A549 (cell line): ENCODE data around the gene STK16. TPM values are rescaled to one million over a fixed set of nuclear protein-coding genes. Genes with fewer than 3 reads are reported as not detected.

Source experiments
- ATAC-seq, 2 experiments: fragments of 200-7000 bp in 1 of 2; fragments of >200 bp in 1 of 2; cut with Nextera tagmentation in 1 of 2; cut with Tn5 transposase in 1 of 2; 3 replicates each; pipeline versions ENCODE4 v1.8.0 to v1.9.1; 2018 to 2020; ENCODE audit warnings: mild to moderate bottlenecking in 1 of 2, moderate library complexity in 1 of 2
- CTCF ChIA-PET: fragments of 300-600 bp; sonication (Branson Sonifier 250); formaldehyde crosslinking; extraction: SDS; loops from one replicate; lab custom pipeline; 2021; ENCODE audit warnings: antibody characterized with exemption, inconsistent platforms; lab: Yijun Ruan, JAX
- POLR2A ChIA-PET: fragments of 350-600 bp; formaldehyde crosslinking; extraction: SDS; loops from one replicate; lab custom pipeline; 2021; ENCODE audit warnings: antibody characterized with exemption, inconsistent platforms; lab: Yijun Ruan, JAX
- DNase-seq, 2 experiments: peaks; one replicate each; pipeline versions ENCODE4 v3.0.0 to v3.0.0-alpha.2; 2011 to 2016; ENCODE audit warnings: low read depth in 1 of 2, low spot score in 1 of 2
- FAIRE-seq: peaks from 2 replicates; lab custom pipeline; 2011; peaks lifted over from hg19 to GRCh38; lab: Jason Lieb, UNC
- H3K27ac ChIP-seq, 2 experiments: fragments of >200 bp; sonication (Bioruptor Twin); formaldehyde crosslinking; 3 replicates each; pipeline ENCODE4 v1.5.1; 2016 to 2017
- H3K4me1 ChIP-seq: fragments of >200 bp; sonication (Bioruptor Twin); formaldehyde crosslinking; 3 replicates; pipeline ENCODE4 v1.6.1; 2016
- H3K4me2 ChIP-seq: fragments of >200 bp; sonication (Bioruptor Twin); formaldehyde crosslinking; 3 replicates; pipeline ENCODE4 v1.6.1; 2016
- H3K4me3 ChIP-seq: fragments of >200 bp; sonication (Bioruptor Twin); formaldehyde crosslinking; 3 replicates; pipeline ENCODE4 v1.5.1; 2016
- H3K9me3 ChIP-seq: fragments of >200 bp; sonication (Bioruptor Twin); formaldehyde crosslinking; 3 replicates; pipeline ENCODE4 v1.6.1; 2016
- BHLHE40 ChIP-seq: IDR thresholded peaks from 2 replicates; pipeline ENCODE4 v1.6.1; 2012; ENCODE audit warnings: low read depth, low read length, inconsistent platforms
- CEBPB ChIP-seq, 2 experiments: fragments of >200 bp in 1 of 2; sonication (Bioruptor Twin) in 1 of 2; formaldehyde crosslinking in 1 of 2; IDR thresholded peaks; 2 replicates each; pipeline ENCODE4 v1.6.1; 2012 to 2016
- CHD4 ChIP-seq: fragments of 200-600 bp; sonication (generic); IDR thresholded peaks from 2 replicates; pipeline ENCODE4 v1.6.1; 2016; ENCODE audit warnings: antibody characterized with exemption, mild to moderate bottlenecking, borderline replicate concordance
- EHF ChIP-seq: fragments of 250-450 bp; sonication (Bioruptor Pico); IDR thresholded peaks from 2 replicates; pipeline ENCODE4 v1.5.0; 2020; ENCODE audit warnings: mild to moderate bottlenecking
- ELK1 ChIP-seq: fragments of 150-350 bp; IDR thresholded peaks from 2 replicates; pipeline ENCODE4 v1.6.1; 2014; ENCODE audit warnings: low read depth, mild to moderate bottlenecking, low read length
- ESRRA ChIP-seq: fragments of 150-350 bp; IDR thresholded peaks from 2 replicates; pipeline ENCODE4 v1.6.1; 2014; ENCODE audit warnings: mild to moderate bottlenecking, low read length, borderline replicate concordance
- HDAC2 ChIP-seq: fragments of 200-600 bp; sonication (generic); IDR thresholded peaks from 2 replicates; pipeline ENCODE4 v1.6.1; 2016
- HMGXB4 ChIP-seq: fragments of 250-450 bp; sonication (Bioruptor Pico); IDR thresholded peaks from 2 replicates; pipeline ENCODE4 v1.5.0; 2021; ENCODE audit warnings: mild to moderate bottlenecking, moderate library complexity, borderline replicate concordance
- JUN ChIP-seq, 2 experiments: fragments of >200 bp; sonication (Bioruptor Twin); formaldehyde crosslinking; IDR thresholded peaks; 2 replicates in 1 of 2; 3 replicates in 1 of 2; pipeline ENCODE4 v1.6.1; 2016 to 2017
- JUNB ChIP-seq: fragments of >200 bp; sonication (Bioruptor Twin); formaldehyde crosslinking; IDR thresholded peaks from 2 replicates; pipeline ENCODE4 v1.6.1; 2016
- KDM1A ChIP-seq: fragments of 200-600 bp; sonication (generic); IDR thresholded peaks from 2 replicates; pipeline ENCODE4 v1.6.1; 2016; ENCODE audit warnings: low read depth, mild to moderate bottlenecking
- KDM5A ChIP-seq: fragments of 200-600 bp; sonication (generic); IDR thresholded peaks from 2 replicates; pipeline ENCODE4 v1.6.1; 2016; ENCODE audit warnings: antibody characterized with exemption, mild to moderate bottlenecking
- MAZ ChIP-seq: fragments of 150-350 bp; IDR thresholded peaks from 2 replicates; pipeline ENCODE4 v1.6.1; 2014; ENCODE audit warnings: antibody characterized with exemption, low read depth, low read length, borderline replicate concordance
- MYC ChIP-seq: IDR thresholded peaks from 2 replicates; pipeline ENCODE4 v1.6.1; 2012; ENCODE audit warnings: mild to moderate bottlenecking, inconsistent platforms, low read length, improper control_type of control experiment, borderline replicate concordance
- POLR2A ChIP-seq: IDR thresholded peaks from 2 replicates; pipeline ENCODE4 v1.6.1; 2012; ENCODE audit warnings: mild to moderate bottlenecking, low read length
- RFX5 ChIP-seq: fragments of 450-650 bp; IDR thresholded peaks from 2 replicates; pipeline ENCODE4 v1.7.1; 2014; ENCODE audit warnings: antibody characterized with exemption, mild to moderate bottlenecking, moderate library complexity
- USF2 ChIP-seq: fragments of 450-650 bp; IDR thresholded peaks from 2 replicates; pipeline ENCODE4 v1.6.1; 2014; ENCODE audit warnings: antibody characterized with exemption
- ZFP36 ChIP-seq: fragments of 450-650 bp; IDR thresholded peaks from 2 replicates; pipeline ENCODE4 v1.6.1; 2014; ENCODE audit warnings: borderline replicate concordance; ENCODE audit not compliant: partially characterized antibody
- ZSCAN20 ChIP-seq: fragments of 250-450 bp; sonication (Bioruptor Pico); IDR thresholded peaks from 2 replicates; pipeline ENCODE4 v1.8.0; 2022; ENCODE audit warnings: mild to moderate bottlenecking, moderate library complexity
- WGBS: methylation state at CpG from one replicate; pipeline ENCODE4 v1.1.6; 2017; ENCODE audit errors: missing lambda C conversion rate; 5-methylcytosine and 5-hydroxymethylcytosine counted together
- polyA plus RNA-seq, 4 experiments: library from polyadenylated mRNA; depleted of rRNA in 3 of 4; stranded (reverse); fragments of >200 nt; fragmentation: RNase III in 1 of 4; extraction: RNeasy Plus Mini Kit Qiagen cat#74134 plus additional on column Dnase treatment in 1 of 4; gene quantifications; 2 replicates in 3 of 4; 3 replicates in 1 of 4; pipeline ENCODE4 v1.2.3, GENCODE V29; 2011 to 2017
- TF ChIP-seq, protein P1 (sequence below): IDR thresholded peaks from 2 replicates; pipeline ENCODE4 v1.6.1; 2012
- TF ChIP-seq, protein P2 (sequence below): fragments of >200 bp; sonication (Bioruptor Twin); formaldehyde crosslinking; IDR thresholded peaks from 3 replicates; pipeline ENCODE4 v1.6.1; 2016

The STK16 gene
- polyA plus RNA-seq, 2 of the 4 experiments (the other 2 are of a cell fraction): 37.0 to 43.3 TPM

DNA sequence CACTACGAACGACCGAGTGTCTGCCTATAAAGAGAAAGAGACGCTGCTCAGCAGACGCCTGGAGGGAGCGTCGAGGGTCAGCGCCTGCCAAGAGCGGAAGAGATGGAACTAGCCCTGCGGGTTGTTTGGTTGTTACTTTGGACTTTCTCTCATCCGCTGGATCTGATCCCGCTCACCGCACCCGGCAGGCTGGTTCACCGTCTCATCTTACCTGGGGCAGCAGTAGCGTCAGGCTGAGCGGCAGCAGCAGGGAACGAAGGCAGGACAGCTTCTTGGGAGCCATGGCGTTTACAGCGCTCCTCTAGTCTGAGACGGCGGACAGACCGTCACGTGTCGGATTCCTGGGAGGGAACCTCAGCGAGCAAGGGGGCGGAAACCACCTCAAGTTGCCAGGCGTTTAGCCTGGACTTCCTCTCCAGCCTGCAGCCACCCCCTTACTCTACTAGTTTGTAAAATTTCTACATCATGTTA is 2.0 kb upstream of the STK16 start:
- 0 out of 2 replicates have a peak, but pooled peaks have one; percentile 11 for TF ChIP-seq POLR2A
- no peak for TF ChIP-seq MYC
- FAIRE-seq (no peak), DNase-seq (no peak), ATAC-seq (no peak)
- H3K9me3 ChIP-seq: no peaks in the 10 kb centered on the region
- ChIA-PET CTCF (interaction anchor here (2.8 to 3.4 kb wide), 2 partner anchors 35 to 51 kb away, joined by 19 to 20 read pairs; partner anchors contain the start of gene DNAJB2), POLR2A (interaction anchor here (0.6 kb wide), 1 partner anchor 30 kb away, joined by 7 read pairs; no protein-coding TSS in a partner anchor)
- H3K4me2 ChIP-seq: no peak overlapping the region
- H3K27ac ChIP-seq: no peak overlapping the region
- H3K4me3 ChIP-seq: no peak overlapping the region
- H3K4me1 ChIP-seq: peaks cover 32% of the 10 kb centered on the region
- 89% methylated on average over 28 of the region's 28 CpGs for WGBS

- ChIA-PET CTCF (interaction anchor here (0.9 to 3.4 kb wide), 14 partner anchors 8 to 347 kb away, joined by 3 to 34 read pairs (median 4); partner anchors contain the start of gene DNAJB2), POLR2A (interaction anchor here (0.7 to 1.9 kb wide), 11 partner anchors 9 to 143 kb away, joined by 3 to 14 read pairs (median 6); partner anchors contain the start of genes ABCB6, ANKZF1, ATG9A and DNAJB2)
- no peak for TF ChIP-seq KDM5A
- peak; percentile 60 for TF ChIP-seq ZFP36
- Histone ChIP-seq H3K4me2 (peak overlapping the region; percentile 90), H3K27ac (peak overlapping the region; percentile 90 to 96), H3K4me1 (peaks cover 45% of the 10 kb centered on the region), H3K9me3 (no peaks in the 10 kb centered on the region), H3K4me3 (peak overlapping the region; percentile 78)
- DNase-seq: no peak
- no peak for FAIRE-seq
- 28% methylated on average over 6 of the region's 6 CpGs for WGBS
- ATAC-seq: no peak
These were observed 511 bp upstream of the STK16 start for GRCh38 chr2:219244789-219245147.

GRCh38 chr2:219245899-219246230 is 586 bp downstream of the STK16 start:
- ATAC-seq: peak in 1 of 2 experiments; percentile 0; a peak in 2 of 6 replicates
- 12% methylated on average over 10 of the region's 10 CpGs for WGBS
- TF ChIP-seq CHD4 (no peak), MAZ (no peak), HMGXB4 (no peak), POLR2A (no peak), CEBPB (IDR thresholded peaks at IDR 0.05) (no peak), ZSCAN20 (CRISPR knock-in tag) (no peak), RFX5 (no peak), JUN (IDR thresholded peaks at IDR 0.05) (no peak), BHLHE40 (no peak), KDM1A (no peak), HDAC2 (no peak), USF2 (no peak), ELK1 (no peak), JUNB (no peak), EHF (no peak), ESRRA (no peak)
- TF ChIP-seq, protein P1, sequence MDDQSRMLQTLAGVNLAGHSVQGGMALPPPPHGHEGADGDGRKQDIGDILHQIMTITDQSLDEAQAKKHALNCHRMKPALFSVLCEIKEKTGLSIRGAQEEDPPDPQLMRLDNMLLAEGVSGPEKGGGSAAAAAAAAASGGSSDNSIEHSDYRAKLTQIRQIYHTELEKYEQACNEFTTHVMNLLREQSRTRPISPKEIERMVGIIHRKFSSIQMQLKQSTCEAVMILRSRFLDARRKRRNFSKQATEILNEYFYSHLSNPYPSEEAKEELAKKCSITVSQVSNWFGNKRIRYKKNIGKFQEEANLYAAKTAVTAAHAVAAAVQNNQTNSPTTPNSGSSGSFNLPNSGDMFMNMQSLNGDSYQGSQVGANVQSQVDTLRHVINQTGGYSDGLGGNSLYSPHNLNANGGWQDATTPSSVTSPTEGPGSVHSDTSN: no peak
- TF ChIP-seq, protein P2, sequence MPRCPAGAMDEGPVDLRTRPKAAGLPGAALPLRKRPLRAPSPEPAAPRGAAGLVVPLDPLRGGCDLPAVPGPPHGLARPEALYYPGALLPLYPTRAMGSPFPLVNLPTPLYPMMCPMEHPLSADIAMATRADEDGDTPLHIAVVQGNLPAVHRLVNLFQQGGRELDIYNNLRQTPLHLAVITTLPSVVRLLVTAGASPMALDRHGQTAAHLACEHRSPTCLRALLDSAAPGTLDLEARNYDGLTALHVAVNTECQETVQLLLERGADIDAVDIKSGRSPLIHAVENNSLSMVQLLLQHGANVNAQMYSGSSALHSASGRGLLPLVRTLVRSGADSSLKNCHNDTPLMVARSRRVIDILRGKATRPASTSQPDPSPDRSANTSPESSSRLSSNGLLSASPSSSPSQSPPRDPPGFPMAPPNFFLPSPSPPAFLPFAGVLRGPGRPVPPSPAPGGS: no peak
- POLR2A ChIA-PET: interaction anchor here (1.4 to 1.9 kb wide), 7 partner anchors 8 to 49 kb away, joined by 5 to 14 read pairs (median 10); partner anchors contain the start of genes ABCB6, ANKZF1, ATG9A and DNAJB2
- Histone ChIP-seq H3K4me3 (peak overlapping the region; percentile 78), H3K9me3 (no peaks in the 10 kb centered on the region), H3K4me1 (peaks cover 56% of the 10 kb centered on the region), H3K27ac (peak overlapping the region; percentile 90 to 96), H3K4me2 (peak overlapping the region; percentile 90)
- DNase-seq: no peak
- CTCF ChIA-PET: interaction anchor here (0.9 to 3.4 kb wide), 12 partner anchors 10 to 348 kb away, joined by 3 to 34 read pairs (median 4); partner anchors contain the start of gene DNAJB2
- FAIRE-seq: no peak
